K562 (cell line): ENCODE measurements around the gene GAPDH. TPM values are rescaled to one million over a fixed set of nuclear protein-coding genes. Genes with fewer than 3 reads are reported as not detected.

ENCODE experiments used
- ATAC-seq: fragments of 200-7000 bp; cut with Tn5 transposase; 3 replicates; pipeline ENCODE4 v1.9.1; 2020; ENCODE audit warnings: moderate library complexity
- BruUV-seq: library from RNA; stranded (reverse); fragments of 400-500 nt; replicated peaks from 2 replicates; lab custom pipeline; 2021; lab: Mats Ljungman, UMichigan
- CTCF ChIA-PET: fragments of 300-600 bp; formaldehyde crosslinking; extraction: SDS; loops from one replicate; lab custom pipeline; 2021; ENCODE audit warnings: low intra/inter-chr PET ratio; lab: Yijun Ruan, JAX
- POLR2A ChIA-PET: fragments of 300-600, 350-650 bp; sonication (Branson Sonifier 250); formaldehyde crosslinking; extraction: SDS; loops from one replicate; lab custom pipeline; 2021; ENCODE audit warnings: antibody characterized with exemption, inconsistent platforms; lab: Yijun Ruan, JAX
- DNase-seq, 4 experiments: peaks; one replicate each; pipeline versions ENCODE4 v3.0.0 to v3.0.0-alpha.2; 2011 to 2018; ENCODE audit warnings: low spot score in 3 of 4, mixed read lengths in 3 of 4; ENCODE audit errors: extremely low read depth in 1 of 4
- FAIRE-seq: peaks from 2 replicates; lab custom pipeline; 2011; peaks lifted over from hg19 to GRCh38; lab: Jason Lieb, UNC
- H2AFZ ChIP-seq: 2 replicates; pipeline ENCODE4 v1.6.0; 2011; ENCODE audit warnings: low read depth, low read length, control low read depth, inconsistent platforms
- H3K27ac ChIP-seq: fragments of 200-600 bp; 3 replicates; pipeline ENCODE4 v1.8.0; 2011; ENCODE audit warnings: low read depth, mild to moderate bottlenecking, control low read depth, inconsistent platforms, low read length, moderate library complexity, mixed read lengths; ENCODE audit errors: extremely low read depth
- H3K27me3 ChIP-seq, 2 experiments: fragments of 300-600 bp in 1 of 2; 2 replicates in 1 of 2; 3 replicates in 1 of 2; pipeline versions ENCODE4 v1.6.0 to v1.8.0; 2011; ENCODE audit warnings: inconsistent platforms in 2 of 2, low read length in 2 of 2, mild to moderate bottlenecking in 1 of 2, mixed read lengths in 1 of 2, moderate library complexity in 1 of 2; ENCODE audit not compliant: control insufficient read depth in 2 of 2, insufficient read depth in 2 of 2
- H3K36me3 ChIP-seq: fragments of 300-600 bp; 3 replicates; pipeline ENCODE4 v1.8.0; 2011; ENCODE audit warnings: mild to moderate bottlenecking, low read length, inconsistent platforms; ENCODE audit not compliant: control insufficient read depth, insufficient read depth
- H3K4me1 ChIP-seq, 2 experiments: fragments of 200-600 bp in 1 of 2; replicated peaks in 1 of 2; 2 replicates in 1 of 2; 3 replicates in 1 of 2; pipeline versions ENCODE4 v1.5.1 to v1.8.0; 2011; ENCODE audit warnings: inconsistent platforms in 2 of 2, low read length in 2 of 2, mild to moderate bottlenecking in 1 of 2, mixed read lengths in 1 of 2, moderate library complexity in 1 of 2; ENCODE audit not compliant: control insufficient read depth in 2 of 2, insufficient read depth in 2 of 2
- H3K4me2 ChIP-seq: 2 replicates; pipeline ENCODE4 v1.6.1; 2011; ENCODE audit warnings: low read length, control low read depth, inconsistent platforms, mixed read lengths; ENCODE audit not compliant: insufficient read depth
- H3K4me3 ChIP-seq: fragments of 200-600 bp; sonication (generic), shearing (Covaris generic); 2 replicates; pipeline ENCODE4 v1.5.1; 2016; ENCODE audit warnings: control low read depth, inconsistent platforms
- H3K79me2 ChIP-seq: fragments of 200-600 bp; 3 replicates; pipeline ENCODE4 v1.8.0; 2011; ENCODE audit warnings: low read length, inconsistent platforms; ENCODE audit not compliant: control insufficient read depth, insufficient read depth
- H3K9ac ChIP-seq, 2 experiments: 2 replicates each; pipeline versions ENCODE4 v1.6.0 to v1.6.1; 2011; ENCODE audit warnings: low read depth in 2 of 2, low read length in 2 of 2, control low read depth in 1 of 2, inconsistent platforms in 1 of 2, mild to moderate bottlenecking in 1 of 2, mixed read lengths in 1 of 2; ENCODE audit not compliant: insufficient read depth in 1 of 2
- H3K9me1 ChIP-seq: one replicate; pipeline ENCODE4 v1.6.0; 2011; ENCODE audit warnings: inconsistent platforms, mild to moderate bottlenecking, low read length, moderate library complexity; ENCODE audit not compliant: control insufficient read depth, insufficient read depth
- H3K9me3 ChIP-seq: replicated peaks from 2 replicates; pipeline ENCODE4 v1.5.1; 2011; ENCODE audit warnings: low read depth, low read length, inconsistent platforms; ENCODE audit not compliant: control insufficient read depth, insufficient read depth
- H4K20me1 ChIP-seq: replicated peaks from 2 replicates; pipeline ENCODE4 v1.6.1; 2011; ENCODE audit warnings: low read length, inconsistent platforms, mixed read lengths; ENCODE audit not compliant: control insufficient read depth, insufficient read depth
- C11orf30 ChIP-seq: fragments of 450-650 bp; IDR thresholded peaks from 2 replicates; pipeline ENCODE4 v1.6.1; 2016; ENCODE audit warnings: low read depth, mild to moderate bottlenecking
- MAFG ChIP-seq: fragments of 450-650 bp; conservative IDR thresholded peaks from 2 replicates; pipeline ENCODE4 v1.6.1; 2016; ENCODE audit warnings: missing genetic modification characterization, missing compliant biosample characterization
- SMARCA5 ChIP-seq: fragments of 450-650 bp; IDR thresholded peaks from 2 replicates; pipeline ENCODE4 v1.6.1; 2016
- SREBF2 ChIP-seq: sonication (generic); formaldehyde crosslinking; IDR thresholded peaks from 2 replicates; pipeline ENCODE4 v1.4.0; 2020; ENCODE audit warnings: mild to moderate bottlenecking, missing genetic modification reagents
- USF1 ChIP-seq: sonication (generic); formaldehyde crosslinking; IDR thresholded peaks from 2 replicates; pipeline ENCODE4 v1.9.0; 2022; ENCODE audit warnings: mild to moderate bottlenecking, missing genetic modification reagents
- ZNF316 ChIP-seq: fragments of 450-650 bp; IDR thresholded peaks from 2 replicates; pipeline ENCODE4 v1.6.1; 2016
- WGBS: fragments of 100-300 bp; shearing (Covaris generic); methylation state at CpG from one replicate; pipeline ENCODE4 v1.1.6; 2016; ENCODE audit warnings: low coverage, mixed read lengths; ENCODE audit not compliant: insufficient coverage; ENCODE audit errors: missing lambda C conversion rate; 5-methylcytosine and 5-hydroxymethylcytosine counted together
- in situ Hi-C: fragments of 300-500 bp; cut with MboI; formaldehyde crosslinking; loops from 4 replicates; pipeline ENCODE4 v1.15.0; 2018; ENCODE audit warnings: inconsistent platforms, mixed read lengths
- intact Hi-C: fragments of 100-400 bp; cut with micrococcal nuclease; formaldehyde crosslinking; loops from 2 replicates; pipeline ENCODE4 v1.14.2; 2022
- polyA plus RNA-seq, 8 experiments: library from polyadenylated mRNA; depleted of rRNA in 4 of 8; stranded (reverse) in 5 of 8; unstranded in 3 of 8; fragments of >200 nt; fragmentation: Nextera tagmentation in 2 of 8; fragmentation: Illumina TruSeq in 1 of 8; extraction: Ambion mirVana in 2 of 8; extraction: Trizol in 1 of 8; gene quantifications; 2 replicates each; pipeline versions ENCODE4 v1.2.1 to v1.2.3, GENCODE V29; 2011 to 2014; ENCODE audit warnings: inconsistent platforms in 1 of 8, missing spikeins in 1 of 8
- total RNA-seq, 7 experiments: library from RNA; depleted of rRNA in 6 of 7; stranded (reverse); fragments of >200 nt in 6 of 7; fragmentation: Illumina TruSeq in 2 of 7; extraction: Trizol in 2 of 7; gene quantifications; 2 replicates each; pipeline versions ENCODE4 v1.2.1 to v1.2.3, GENCODE V29; 2011 to 2021; ENCODE audit warnings: low replicate concordance in 1 of 7
- TF ChIP-seq, protein P1 (sequence below): fragments of 250-450 bp; sonication (Bioruptor Pico); IDR thresholded peaks from 2 replicates; pipeline ENCODE4 v1.6.1; 2021; ENCODE audit warnings: mild to moderate bottlenecking

Gene GAPDH
- total and polyA plus RNA-seq, 9 of the 15 experiments (the other 6 are each of a cell fraction or from before 2014, with no cell fraction given) = 2,206 to 6,793 (median 4,217) TPM

- in situ Hi-C loops = no loop called here
Measured at GRCh38 chr12:6529291-6529737, 5.0 kb upstream of the GAPDH start.

More at GRCh38 chr12:6529291-6529737, 5.0 kb upstream of the GAPDH start:
- no peak for TF ChIP-seq USF1 (CRISPR knock-in tag)
- TF ChIP-seq C11orf30 = peak; percentile 46
- no peak for TF ChIP-seq SREBF2 (CRISPR knock-in tag)
- peak; percentile 13; the same call in 1 of the 2 replicates for TF ChIP-seq MAFG (tag)
- TF ChIP-seq, protein P1, sequence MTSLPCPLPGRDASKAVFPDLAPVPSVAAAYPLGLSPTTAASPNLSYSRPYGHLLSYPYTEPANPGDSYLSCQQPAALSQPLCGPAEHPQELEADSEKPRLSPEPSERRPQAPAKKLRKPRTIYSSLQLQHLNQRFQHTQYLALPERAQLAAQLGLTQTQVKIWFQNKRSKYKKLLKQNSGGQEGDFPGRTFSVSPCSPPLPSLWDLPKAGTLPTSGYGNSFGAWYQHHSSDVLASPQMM (CRISPR knock-in tag) = no peak
- no peak for TF ChIP-seq SMARCA5
- TF ChIP-seq ZNF316 = peak; percentile 49; the same call in 1 of the 2 replicates
- TF ChIP-seq, all 486 proteins: peak for 3
- no peak overlapping the region for H3K27ac ChIP-seq
- peaks cover 7 to 24% of the 10 kb centered on the region in 2 experiments; a peak in 4 of 5 replicates for H3K4me1 ChIP-seq
- no TSS peak for BruUV-seq
- ChIA-PET CTCF (no interaction called here), POLR2A (interaction anchor here (1.0 to 1.8 kb wide), 3 partner anchors 10 to 340 kb away, joined by 3 to 8 read pairs (median 4); no protein-coding TSS in a partner anchor)
- H3K27me3 ChIP-seq = no peaks in the 10 kb centered on the region
- H3K4me3 ChIP-seq = no peak overlapping the region
- no peaks in the 10 kb centered on the region for H4K20me1 ChIP-seq
- ATAC-seq (no peak), FAIRE-seq (no peak), DNase-seq (no peak)
- H3K36me3 ChIP-seq = peaks cover 78% of the 10 kb centered on the region
- intact Hi-C loops = no loop called here
- WGBS = 96% methylated on average over 5 of the region's 9 CpGs
- no peak overlapping the region for H2AFZ ChIP-seq
- H3K79me2 ChIP-seq = peaks cover 25% of the 10 kb centered on the region
- no peaks in the 10 kb centered on the region for H3K9me1 ChIP-seq
- H3K4me2 ChIP-seq = no peak overlapping the region
- no peaks in the 10 kb centered on the region for H3K9me3 ChIP-seq
- H3K9ac ChIP-seq = no peak overlapping the region
